HG02759 (cell line): ENCODE measurements around the gene TMEM234.
"Not testable (repeated sequence)": the region's sequence is repeated elsewhere in the genome, so short reads cannot be mapped to it uniquely, and the experiment has no call there.

Experiments used
- ATAC-seq: cut with Tn5 transposase; IDR thresholded peaks from one replicate; pipeline ENCODE4 v1.9.1; 2021; ENCODE audit warnings: mild to moderate bottlenecking, moderate library complexity; ENCODE audit not compliant: unreplicated experiment

The TMEM234 gene

GRCh38 chr1:32221980-32222755 lies at the start of gene TMEM234, which contains the start of gene EIF3I:
Gene TMEM234 (minus strand): TSS chr1:32222353. CDS start chr1:32222322, 31 bp downstream.
Gene EIF3I (plus strand): TSS chr1:32222407. CDS start chr1:32222442, 35 bp downstream.
- peak; percentile 91 for ATAC-seq

- ATAC-seq, result no peak
Observed at GRCh38 chr1:32269744-32270143, 47.6 kb upstream of the TMEM234 start.

- ATAC-seq, result no peak
Observed at GRCh38 chr1:32266921-32267591, 44.9 kb upstream of the TMEM234 start.

GRCh38 chr1:32265846-32266245 lies 43.7 kb upstream of the TMEM234 start:
- no peak for ATAC-seq

- ATAC-seq, result no peak
Observed at GRCh38 chr1:32263744-32264143, 41.6 kb upstream of the TMEM234 start.

GRCh38 chr1:32263236-32263593 lies 41.1 kb upstream of the TMEM234 start:
- not testable (repeated sequence) for ATAC-seq

GRCh38 chr1:32257227-32257508 lies 35.0 kb upstream of the TMEM234 start:
- no peak for ATAC-seq

GRCh38 chr1:32256473-32257226 lies 34.5 kb upstream of the TMEM234 start:
- no peak for ATAC-seq

GRCh38 chr1:32255072-32256071 lies 33.2 kb upstream of the TMEM234 start:
- ATAC-seq, result no peak

- no peak for ATAC-seq
Observed at GRCh38 chr1:32250893-32251716, 29.0 kb upstream of the TMEM234 start, which contains the start of gene LCK. Gene LCK (plus strand): TSS chr1:32251265. CDS start chr1:32274330, 23,065 bp downstream.

- peak; percentile 60 for ATAC-seq
Observed at GRCh38 chr1:32249831-32250525, 27.8 kb upstream of the TMEM234 start.

- ATAC-seq, result peak; percentile 30
Observed at GRCh38 chr1:32247983-32248889, 26.1 kb upstream of the TMEM234 start.

- no peak for ATAC-seq
Observed at GRCh38 chr1:32247452-32247851, 25.3 kb upstream of the TMEM234 start.

- ATAC-seq, result no peak
Observed at GRCh38 chr1:32246888-32247273, 24.7 kb upstream of the TMEM234 start, which contains the start of gene FAM167B. Gene FAM167B (plus strand): TSS chr1:32247222. CDS start chr1:32247422, 200 bp downstream.

- ATAC-seq, result no peak
Observed at GRCh38 chr1:32242341-32242851, 20.2 kb upstream of the TMEM234 start.

- peak; percentile 50 for ATAC-seq
Observed at GRCh38 chr1:32241001-32241763, 19.0 kb upstream of the TMEM234 start.
